ENCODE measurements around the gene COL4A6. TPM values are rescaled to one million over a fixed set of nuclear protein-coding genes. Genes with fewer than 3 reads are reported as not detected.

COL4A6 gene
- polyA plus RNA-seq, 3 donors: not detected

- Mint-ChIP-seq H3K27ac (no peak overlapping the region), H3K4me3 (no peak overlapping the region), H3K9me3 (no peaks in the 10 kb centered on the region), H3K36me3 (no peaks in the 10 kb centered on the region), H3K27me3 (ENCODE audit: low read depth in 3 of 3) (peaks cover 0 to 7% (median 1%) of the 10 kb centered on the region in 3 donors), H3K4me1 (no peaks in the 10 kb centered on the region)
- no peak for DNase-seq
- no peak overlapping the region for H3K27ac ChIP-seq (ENCODE audit: low read depth in 1 of 2, low read length in 2 of 2)
- no peaks in the 10 kb centered on the region for H3K79me2 ChIP-seq (ENCODE audit: insufficient read depth, low read length)
- H2AFZ ChIP-seq (ENCODE audit: insufficient read depth, low read depth, low read length, poor library complexity, severe bottlenecking): no peak overlapping the region
- intact Hi-C loops (cut with micrococcal nuclease): no loop called here
- peaks cover 0 to 4% of the 10 kb centered on the region in 2 donors for H3K27me3 ChIP-seq (ENCODE audit: control insufficient read depth in 2 of 2, insufficient read depth in 2 of 2, low read length in 2 of 2)
- no peak overlapping the region for H3K9ac ChIP-seq (ENCODE audit: insufficient read depth, low read length, poor library complexity, severe bottlenecking)
- no peaks in the 10 kb centered on the region for H4K20me1 ChIP-seq (ENCODE audit: insufficient read depth, low read length)
- H3K36me3 ChIP-seq (replicated peaks in 1 of 2; ENCODE audit: control insufficient read depth in 1 of 2, insufficient read depth in 2 of 2, low read length in 2 of 2): no peaks in the 10 kb centered on the region
- no peak overlapping the region for H3K4me2 ChIP-seq (replicated peaks; ENCODE audit: extremely low read depth, low read length, poor library complexity, severe bottlenecking)
- H3K9me3 ChIP-seq (replicated peaks in 1 of 2; ENCODE audit: control insufficient read depth in 1 of 2, insufficient read depth in 1 of 2, low read length in 2 of 2): no peaks in the 10 kb centered on the region
- H3K4me3 ChIP-seq (replicated peaks in 1 of 3; ENCODE audit: low read depth in 2 of 3, low read length in 3 of 3): no peak overlapping the region
- no peaks in the 10 kb centered on the region for H3K4me1 ChIP-seq (ENCODE audit: control insufficient read depth in 1 of 2, insufficient read depth in 2 of 2, low read length in 2 of 2)
- WGBS (ENCODE audit: insufficient coverage): no CpG with 5 or more reads among the region's 3 CpGs
- TF ChIP-seq CTCF (IDR thresholded peaks at IDR 0.05): no peak
These were observed 191.8 kb downstream of the COL4A6 start for GRCh38 chrX:108246304-108246954.

- H3K36me3 Mint-ChIP-seq: no peaks in the 10 kb centered on the region
- H3K27ac Mint-ChIP-seq: no peak overlapping the region
- no peaks in the 10 kb centered on the region for H3K36me3 ChIP-seq (replicated peaks in 1 of 2; ENCODE audit: control insufficient read depth in 1 of 2, insufficient read depth in 2 of 2, low read length in 2 of 2)
- no peaks in the 10 kb centered on the region for H3K79me2 ChIP-seq (ENCODE audit: insufficient read depth, low read length)
- no peak overlapping the region for H3K27ac ChIP-seq (ENCODE audit: low read depth in 1 of 2, low read length in 2 of 2)
- no peaks in the 10 kb centered on the region for H3K4me1 Mint-ChIP-seq
- no peak for TF ChIP-seq CTCF (IDR thresholded peaks at IDR 0.05)
- H3K9me3 Mint-ChIP-seq: no peaks in the 10 kb centered on the region
- DNase-seq: no peak
- H3K4me3 Mint-ChIP-seq: no peak overlapping the region
- no peak overlapping the region for H3K4me3 ChIP-seq (replicated peaks in 1 of 3; ENCODE audit: low read depth in 2 of 3, low read length in 3 of 3)
- H2AFZ ChIP-seq (ENCODE audit: insufficient read depth, low read depth, low read length, poor library complexity, severe bottlenecking): no peak overlapping the region
- intact Hi-C loops (cut with micrococcal nuclease): no loop called here
- H4K20me1 ChIP-seq (ENCODE audit: insufficient read depth, low read length): no peaks in the 10 kb centered on the region
- H3K27me3 Mint-ChIP-seq (ENCODE audit: low read depth in 3 of 3): peaks cover 0 to 5% (median 1%) of the 10 kb centered on the region in 3 donors
- 40% methylated on average over 1 of the region's 6 CpGs for WGBS (ENCODE audit: insufficient coverage)
- H3K4me2 ChIP-seq (replicated peaks; ENCODE audit: extremely low read depth, low read length, poor library complexity, severe bottlenecking): no peak overlapping the region
- peaks cover 0 to 2% of the 10 kb centered on the region in 2 donors for H3K27me3 ChIP-seq (ENCODE audit: control insufficient read depth in 2 of 2, insufficient read depth in 2 of 2, low read length in 2 of 2)
- no peaks in the 10 kb centered on the region for H3K9me3 ChIP-seq (replicated peaks in 1 of 2; ENCODE audit: control insufficient read depth in 1 of 2, insufficient read depth in 1 of 2, low read length in 2 of 2)
- no peaks in the 10 kb centered on the region for H3K4me1 ChIP-seq (ENCODE audit: control insufficient read depth in 1 of 2, insufficient read depth in 2 of 2, low read length in 2 of 2)
- H3K9ac ChIP-seq (ENCODE audit: insufficient read depth, low read length, poor library complexity, severe bottlenecking): no peak overlapping the region
These were observed 192.8 kb downstream of the COL4A6 start for GRCh38 chrX:108245462-108245861.

All from CD14-positive monocyte (primary cell).